ENCODE data around the gene GDA. TPM values are rescaled to one million over a fixed set of nuclear protein-coding genes. Genes with fewer than 3 reads are reported as not detected.

GDA gene
- total and polyA plus RNA-seq, 2 of the 8 experiments (the other 6 are each of a cell fraction or from before 2014, with no cell fraction given), result 0.35 to 3.0 TPM

GRCh38 chr9:72232778-72233177 lies 83.5 kb downstream of the GDA start (continued):
- TF ChIP-seq RFX5 (IDR thresholded peaks at IDR 0.05; ENCODE audit: borderline replicate concordance, low read depth, low read length), result no peak
- TF ChIP-seq MAFK (IDR thresholded peaks at IDR 0.05; ENCODE audit: low read depth, low read length), result no peak
- no peak for TF ChIP-seq POU5F1 (IDR thresholded peaks at IDR 0.05; ENCODE audit: low read depth, low read length)
- TF ChIP-seq CHD1 (IDR thresholded peaks at IDR 0.05; ENCODE audit: low read depth, low read length), result no peak
- no peak for TF ChIP-seq SP4 (IDR thresholded peaks at IDR 0.05; ENCODE audit: low read length)
- TF ChIP-seq TCF12 (IDR thresholded peaks at IDR 0.05; ENCODE audit: low read depth, low read length), result no peak
